Stimulated activated CD4-positive, alpha-beta T cell treated with anti-CD3 and anti-CD28 coated beads, TNF-alpha, amount 100 ng/mL, for 4 hours (primary cell): Measurements from ENCODE around the gene CD226.
"Not testable (repeated sequence)": the region's sequence is repeated elsewhere in the genome, so short reads cannot be mapped to it uniquely, and the experiment has no call there.

ENCODE experiments used
- DNase-seq, 3 experiments: peaks; one replicate each; pipeline ENCODE4 v3.0.0-alpha.2; 2020; ENCODE audit warnings: low read depth in 3 of 3

The CD226 gene

GRCh38 chr18:69872661-69873060, 75.0 kb downstream of the CD226 start:
- DNase-seq = no peak

GRCh38 chr18:69871363-69871762, 76.3 kb downstream of the CD226 start:
- DNase-seq = no peak

DNA sequence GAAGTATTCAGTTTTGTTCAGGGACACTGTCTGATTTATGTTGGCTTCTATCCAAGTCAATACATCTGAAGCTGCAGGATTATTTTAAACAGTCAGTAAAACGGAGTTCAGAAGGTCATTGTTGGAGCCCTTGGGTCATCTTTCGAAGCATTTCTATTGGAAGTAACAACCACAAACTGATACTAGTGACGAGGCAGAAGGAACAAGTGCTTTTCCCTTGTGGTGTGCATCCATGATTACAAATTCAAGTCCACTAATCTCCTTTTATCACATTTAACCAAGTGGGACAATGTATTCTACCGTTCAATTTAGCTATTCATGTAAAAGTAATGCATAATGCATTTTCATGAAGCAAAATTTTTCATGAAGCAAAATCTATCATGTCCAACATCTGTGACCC, 76.9 kb downstream of the CD226 start:
- no peak for DNase-seq

DNA sequence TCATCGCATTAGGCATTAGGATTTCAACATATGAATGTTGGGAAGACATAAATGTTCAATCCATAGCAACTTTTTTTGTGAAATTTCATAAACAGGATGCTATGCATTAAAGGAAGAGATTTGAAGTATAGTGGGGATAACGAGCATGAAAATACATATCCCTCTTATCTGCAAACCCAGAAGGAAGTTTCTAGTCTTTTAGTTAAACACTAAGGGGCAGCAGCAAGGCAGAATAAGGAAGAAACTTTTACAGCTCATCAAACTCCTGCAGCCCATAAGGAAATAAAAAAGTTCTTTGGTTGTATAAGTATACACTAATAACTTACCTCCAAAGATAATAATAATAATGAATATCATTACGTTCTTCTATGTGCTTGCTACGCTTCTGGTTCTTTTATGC, 81.5 kb downstream of the CD226 start:
- DNase-seq = no peak

- no peak for DNase-seq
Measured at GRCh38 chr18:69865776-69866175, 81.9 kb downstream of the CD226 start.

- DNase-seq = not testable (repeated sequence)
Measured at GRCh38 chr18:69864802-69865201, 82.9 kb downstream of the CD226 start.

GRCh38 chr18:69858897-69859296, 88.8 kb downstream of the CD226 start:
- DNase-seq = no peak

GRCh38 chr18:69854455-69854854, 93.2 kb downstream of the CD226 start:
- no peak for DNase-seq

DNA sequence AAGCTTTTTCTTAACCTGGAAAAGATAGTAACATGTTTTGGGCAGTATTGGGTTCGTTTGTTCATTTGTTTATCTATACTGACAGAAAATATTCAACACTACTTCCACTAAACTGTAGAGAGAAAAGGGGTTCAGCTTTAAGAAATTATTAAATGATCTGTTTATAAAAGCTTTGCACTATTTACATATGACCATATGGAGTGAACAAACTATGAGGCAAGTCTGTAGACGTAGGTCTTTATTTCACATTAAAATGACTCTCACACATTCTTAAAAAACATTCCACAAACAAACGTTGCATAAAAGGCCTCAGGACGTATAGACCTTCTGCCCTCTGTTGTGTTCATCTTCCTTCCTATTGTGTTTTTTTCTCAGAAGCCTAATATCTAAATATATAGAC, 94.6 kb downstream of the CD226 start:
- DNase-seq = no peak

- no peak for DNase-seq
Measured at GRCh38 chr18:69845593-69846506, 101.8 kb downstream of the CD226 start.

DNA sequence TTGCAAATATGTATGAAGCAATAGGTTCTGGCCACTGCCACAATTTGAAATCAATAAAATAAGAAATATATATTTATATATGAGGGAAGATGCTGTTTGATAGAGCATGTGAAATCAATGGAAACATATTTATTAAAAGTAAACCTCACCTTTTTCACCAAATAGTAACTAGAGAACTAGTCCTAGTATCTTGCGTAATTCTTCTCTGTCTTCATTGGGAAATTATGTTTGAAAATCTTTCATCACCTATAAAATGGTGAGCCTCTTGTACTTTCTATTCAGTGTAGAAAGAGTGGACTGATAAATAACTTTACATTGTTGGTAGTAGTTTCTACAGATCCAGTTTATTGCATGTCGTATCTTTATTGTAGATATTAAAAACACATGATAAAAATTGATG, 103.0 kb downstream of the CD226 start:
- DNase-seq = no peak

- DNase-seq = no peak
Measured at GRCh38 chr18:69843015-69843414, 104.7 kb downstream of the CD226 start.

GRCh38 chr18:69841117-69841516, 106.6 kb downstream of the CD226 start:
- DNase-seq = no peak

DNA sequence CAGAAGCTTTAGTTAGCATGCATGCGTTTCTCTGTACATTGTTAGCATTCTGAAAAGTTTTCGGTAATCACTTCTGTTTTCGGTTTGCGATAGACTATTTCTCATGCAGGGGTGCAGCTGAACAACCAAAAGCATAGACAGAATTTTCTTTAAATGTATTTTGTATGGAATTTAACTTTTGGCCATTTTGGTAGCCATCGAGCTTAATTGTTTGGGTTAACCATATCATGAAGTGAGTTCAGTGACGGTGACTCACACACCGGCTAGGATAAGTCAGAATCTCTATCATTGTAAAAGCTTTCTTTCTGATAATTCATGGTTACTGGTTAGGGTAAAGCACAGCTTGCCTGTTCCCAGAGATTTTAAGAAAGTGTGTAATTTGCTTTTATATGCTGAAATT, 107.2 kb downstream of the CD226 start:
- no peak for DNase-seq

DNA sequence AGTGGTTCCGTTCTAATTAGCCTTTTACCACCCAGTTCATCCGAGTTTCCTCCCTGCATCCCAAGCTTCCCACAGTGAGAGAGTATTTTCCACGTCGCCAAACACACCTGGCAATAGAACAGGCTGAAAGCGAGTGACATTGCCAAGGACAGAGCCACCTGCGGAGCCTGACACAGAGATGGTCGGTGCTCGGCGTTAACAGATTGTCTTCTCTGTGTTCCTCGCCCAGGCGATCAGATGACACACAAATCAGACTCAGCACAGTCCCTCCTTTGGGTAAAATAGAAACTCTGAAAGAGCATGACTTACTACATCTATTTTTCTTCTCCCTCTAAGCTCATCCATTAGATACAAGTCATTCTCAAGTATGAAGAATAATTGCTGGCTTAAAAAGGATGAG, 107.7 kb downstream of the CD226 start:
- DNase-seq = no peak

- no peak for DNase-seq
Measured at GRCh38 chr18:69839497-69839896, 108.2 kb downstream of the CD226 start.

- no peak for DNase-seq
Measured at GRCh38 chr18:69838620-69839411, 108.9 kb downstream of the CD226 start.

DNA sequence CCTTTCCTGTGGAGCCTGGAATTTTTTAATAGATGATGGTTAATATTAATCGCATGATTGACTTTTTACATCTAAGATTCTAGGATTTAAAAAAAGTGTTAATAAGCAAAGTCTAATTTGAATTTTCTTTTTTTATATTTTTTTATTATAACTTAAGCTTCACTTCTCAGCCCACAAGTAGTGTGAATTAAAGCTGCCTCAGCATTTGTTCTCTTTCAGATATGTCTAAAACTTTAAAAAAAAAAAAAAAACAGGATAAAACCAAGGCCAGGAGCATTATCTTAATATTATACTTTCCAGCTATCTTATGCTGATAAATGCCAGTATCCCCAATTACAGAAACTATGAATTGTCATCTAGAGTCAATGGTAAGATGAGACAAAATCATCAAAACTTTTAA, 109.7 kb downstream of the CD226 start:
- DNase-seq = no peak

GRCh38 chr18:69834980-69835379, 112.7 kb downstream of the CD226 start:
- not testable (repeated sequence) for DNase-seq

DNA sequence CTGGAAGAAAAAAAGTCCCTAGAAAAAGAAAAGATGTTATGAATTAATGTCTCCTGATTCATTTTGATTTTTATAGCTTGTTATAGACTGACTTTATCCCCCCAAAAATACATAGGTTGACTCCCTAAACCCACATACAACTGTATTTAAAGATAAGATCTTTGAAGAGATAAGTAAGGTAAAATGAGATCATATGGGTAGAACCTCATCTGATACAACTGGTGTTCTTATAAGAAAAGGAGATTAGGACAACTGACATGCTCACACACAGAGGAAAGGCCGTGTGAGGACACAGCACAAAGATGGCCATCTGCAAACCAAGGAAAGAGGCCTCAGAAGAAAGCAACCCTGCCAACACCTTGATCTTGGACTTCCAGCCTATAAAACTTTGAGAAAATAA, 117.5 kb downstream of the CD226 start:
- DNase-seq = no peak

- no peak for DNase-seq
Measured at GRCh38 chr18:69820538-69820937, 127.1 kb downstream of the CD226 start.

DNA sequence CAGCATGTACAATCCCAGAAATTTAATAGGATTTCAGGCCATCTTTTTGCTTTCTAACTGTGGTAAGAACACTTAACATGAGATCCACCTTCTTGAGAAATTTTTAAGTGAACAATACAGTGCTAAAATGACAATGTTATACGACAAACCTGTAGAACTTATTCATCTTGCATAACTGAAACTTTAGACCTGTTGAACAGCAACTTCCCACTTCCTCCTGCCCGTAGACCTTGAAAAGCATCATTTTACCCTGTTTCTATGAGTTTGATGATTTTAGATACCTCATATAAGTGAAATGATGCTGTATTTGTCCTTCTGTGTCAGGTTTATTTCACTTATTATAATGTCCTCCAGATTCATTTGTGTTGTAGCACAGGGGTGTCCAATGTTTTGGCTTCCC, 128.2 kb downstream of the CD226 start:
- no peak for DNase-seq

GRCh38 chr18:69817335-69817940, 130.2 kb downstream of the CD226 start:
- DNase-seq = no peak
